Body of pancreas (tissue), 4 donors: ENCODE data around the gene DLGAP1. TPM values are rescaled to one million over a fixed set of nuclear protein-coding genes. Genes with fewer than 3 reads are reported as not detected.

Experiments
- ATAC-seq: fragments of 150-250 bp; one replicate; pipeline ENCODE4 v1.9.1; 2016
- DNase-seq, 4 donors: peaks; one replicate each; pipeline ENCODE4 v3.0.0-alpha.2; 2019
- H3K27ac ChIP-seq, 4 donors: fragments of 200-600 bp; sonication (generic); 1 replicate in 3 of 4; 2 replicates in 1 of 4; pipeline versions ENCODE4 v1.5.1 to v1.6.1; 2016 to 2019; ENCODE audit warnings: mild to moderate bottlenecking in 1 of 4, mixed read lengths in 1 of 4, moderate library complexity in 1 of 4
- H3K27me3 ChIP-seq, 2 donors: fragments of 200-600 bp; sonication (generic); one replicate each; pipeline ENCODE4 v1.6.0; 2016; ENCODE audit warnings: mild to moderate bottlenecking in 1 of 2
- H3K36me3 ChIP-seq, 2 donors: fragments of 200-600 bp; sonication (generic); replicated peaks in 1 of 2; 2 replicates each; pipeline ENCODE4 v1.5.1; 2016; ENCODE audit warnings: low read depth in 2 of 2; ENCODE audit not compliant: insufficient read depth in 1 of 2
- H3K4me1 ChIP-seq: fragments of 200-600 bp; sonication (generic); one replicate; pipeline ENCODE4 v1.6.0; 2016
- H3K4me3 ChIP-seq, 2 donors: fragments of 200-600 bp; sonication (generic); 1 replicate in 1 of 2; 2 replicates in 1 of 2; pipeline ENCODE4 v1.5.1; 2016 to 2019
- H3K9me3 ChIP-seq, 3 donors: fragments of 200-600 bp; sonication (generic); 1 replicate in 2 of 3; 2 replicates in 1 of 3; pipeline ENCODE4 v1.5.1; 2016
- POLR2A ChIP-seq, 3 donors: fragments of 450-650 bp; IDR thresholded peaks; one replicate each; pipeline ENCODE4 v1.6.1; 2016; ENCODE audit warnings: antibody characterized with exemption in 3 of 3, mild to moderate bottlenecking in 2 of 3
- WGBS, 2 donors: methylation state at CpG; one replicate each; pipeline ENCODE4 v1.1.5; 2017; 5-methylcytosine and 5-hydroxymethylcytosine counted together
- intact Hi-C: fragments of 100-400 bp; cut with DNase I; formaldehyde crosslinking; loops from one replicate; pipeline ENCODE4 v1.15.1; 2023
- total RNA-seq, 2 donors: library from RNA; depleted of rRNA; stranded (reverse); fragments of >200 nt; gene quantifications; one replicate each; pipeline ENCODE4 v1.1.0, GENCODE V29; 2016
- TF ChIP-seq, protein P1 (sequence below), 7 experiments: fragments of 450-650 bp in 4 of 7; fragments of 200-600 bp in 3 of 7; sonication (generic) in 3 of 7; IDR thresholded peaks; one replicate each; pipeline ENCODE4 v1.5.1; 2016 to 2019; ENCODE audit warnings: antibody characterized with exemption in 7 of 7

The DLGAP1 gene
- total RNA-seq, 2 donors from 2014 or later: 0.52 to 7.9 TPM

GRCh38 chr18:3815991-3816390 is 639.1 kb downstream of the DLGAP1 start:
- H3K27me3 ChIP-seq: no peaks in the 10 kb centered on the region
- 46 to 56% methylated on average over 2 of the region's 2 CpGs for WGBS, 2 donors
- TF ChIP-seq, protein P1, sequence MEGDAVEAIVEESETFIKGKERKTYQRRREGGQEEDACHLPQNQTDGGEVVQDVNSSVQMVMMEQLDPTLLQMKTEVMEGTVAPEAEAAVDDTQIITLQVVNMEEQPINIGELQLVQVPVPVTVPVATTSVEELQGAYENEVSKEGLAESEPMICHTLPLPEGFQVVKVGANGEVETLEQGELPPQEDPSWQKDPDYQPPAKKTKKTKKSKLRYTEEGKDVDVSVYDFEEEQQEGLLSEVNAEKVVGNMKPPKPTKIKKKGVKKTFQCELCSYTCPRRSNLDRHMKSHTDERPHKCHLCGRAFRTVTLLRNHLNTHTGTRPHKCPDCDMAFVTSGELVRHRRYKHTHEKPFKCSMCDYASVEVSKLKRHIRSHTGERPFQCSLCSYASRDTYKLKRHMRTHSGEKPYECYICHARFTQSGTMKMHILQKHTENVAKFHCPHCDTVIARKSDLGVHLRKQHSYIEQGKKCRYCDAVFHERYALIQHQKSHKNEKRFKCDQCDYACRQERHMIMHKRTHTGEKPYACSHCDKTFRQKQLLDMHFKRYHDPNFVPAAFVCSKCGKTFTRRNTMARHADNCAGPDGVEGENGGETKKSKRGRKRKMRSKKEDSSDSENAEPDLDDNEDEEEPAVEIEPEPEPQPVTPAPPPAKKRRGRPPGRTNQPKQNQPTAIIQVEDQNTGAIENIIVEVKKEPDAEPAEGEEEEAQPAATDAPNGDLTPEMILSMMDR (IDR thresholded peaks at IDR 0.05): no peak
- TF ChIP-seq POLR2A (IDR thresholded peaks at IDR 0.05): no peak
- H3K27ac ChIP-seq: no peak overlapping the region
- no peak for ATAC-seq
- no peaks in the 10 kb centered on the region for H3K36me3 ChIP-seq
- no peak overlapping the region for H3K4me3 ChIP-seq
- no peaks in the 10 kb centered on the region for H3K9me3 ChIP-seq
- no peak for DNase-seq
- H3K4me1 ChIP-seq: no peaks in the 10 kb centered on the region
- intact Hi-C loops: no loop called here

- no peaks in the 10 kb centered on the region for H3K4me1 ChIP-seq
- WGBS, 2 donors: 67 to 68% methylated on average over 3 of the region's 3 CpGs
- TF ChIP-seq, protein P1 (IDR thresholded peaks at IDR 0.05): no peak
- TF ChIP-seq POLR2A (IDR thresholded peaks at IDR 0.05): no peak
- no peak for DNase-seq
- no peaks in the 10 kb centered on the region for H3K36me3 ChIP-seq
- no peaks in the 10 kb centered on the region for H3K9me3 ChIP-seq
- no peak for ATAC-seq
- H3K4me3 ChIP-seq: no peak overlapping the region
- no peak overlapping the region for H3K27ac ChIP-seq
- H3K27me3 ChIP-seq: no peaks in the 10 kb centered on the region
- intact Hi-C loops: no loop called here
These were observed 640.3 kb downstream of the DLGAP1 start for GRCh38 chr18:3814816-3815215.

DNA sequence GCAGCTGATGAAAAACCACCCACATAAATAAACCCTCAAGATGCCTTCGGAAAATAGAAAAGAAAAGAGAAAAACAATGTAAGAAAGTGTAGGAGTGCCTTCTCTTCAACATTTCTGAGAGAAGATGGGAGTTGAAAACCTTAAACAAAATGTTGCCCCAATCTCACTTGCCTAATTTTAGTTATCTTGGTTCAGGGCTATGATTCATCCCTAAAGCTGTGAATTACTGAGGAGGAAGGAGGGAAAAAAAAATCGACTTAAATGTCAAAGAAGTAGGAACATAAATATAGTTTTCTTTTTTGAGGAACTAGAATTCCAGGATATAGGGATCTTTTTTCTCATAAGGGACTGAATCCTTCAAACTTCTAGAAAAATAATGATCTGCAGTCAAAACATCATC is 644.8 kb downstream of the DLGAP1 start:
- 61 to 82% methylated on average over 2 of the region's 2 CpGs for WGBS, 2 donors
- no peaks in the 10 kb centered on the region for H3K36me3 ChIP-seq
- TF ChIP-seq POLR2A (IDR thresholded peaks at IDR 0.05): no peak
- TF ChIP-seq, protein P1 (IDR thresholded peaks at IDR 0.05): no peak
- no peaks in the 10 kb centered on the region for H3K27me3 ChIP-seq
- DNase-seq (no peak), ATAC-seq (no peak)
- intact Hi-C loops: no loop called here
- no peaks in the 10 kb centered on the region for H3K9me3 ChIP-seq
- H3K27ac ChIP-seq: no peak overlapping the region
- H3K4me1 ChIP-seq: no peaks in the 10 kb centered on the region
- no peak overlapping the region for H3K4me3 ChIP-seq

GRCh38 chr18:3808985-3809780 is 645.9 kb downstream of the DLGAP1 start:
- DNase-seq: no peak
- Histone ChIP-seq H3K4me3 (no peak overlapping the region), H3K9me3 (no peaks in the 10 kb centered on the region), H3K4me1 (no peaks in the 10 kb centered on the region), H3K36me3 (no peaks in the 10 kb centered on the region), H3K27me3 (no peaks in the 10 kb centered on the region), H3K27ac (no peak overlapping the region)
- TF ChIP-seq, protein P1 (IDR thresholded peaks at IDR 0.05): no peak
- TF ChIP-seq POLR2A (IDR thresholded peaks at IDR 0.05): no peak
- no peak for ATAC-seq
- intact Hi-C loops: no loop called here
- WGBS, 2 donors: 67 to 68% methylated on average over 6 of the region's 6 CpGs

DNA sequence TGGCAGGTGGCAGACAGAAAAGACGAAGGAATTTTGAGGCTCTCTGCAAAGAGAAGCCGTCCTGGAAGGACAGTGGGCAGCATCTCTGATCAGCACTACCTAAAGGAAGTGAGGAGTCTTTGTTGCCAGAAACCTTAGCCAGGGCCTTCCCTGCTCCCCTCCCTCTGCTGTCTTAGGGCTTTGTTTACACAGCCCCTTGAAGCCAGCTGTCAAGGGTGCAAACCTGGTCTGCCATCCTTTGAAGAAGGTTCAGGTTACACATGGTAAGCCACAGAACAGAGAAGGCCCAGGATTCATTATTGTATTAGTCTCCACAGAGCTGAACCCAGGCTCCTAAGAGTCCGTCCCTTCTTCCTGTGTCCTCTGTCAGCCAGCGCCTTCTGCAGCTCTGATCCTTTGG is 648.5 kb downstream of the DLGAP1 start:
- TF ChIP-seq, protein P1 (IDR thresholded peaks at IDR 0.05): no peak
- TF ChIP-seq POLR2A (IDR thresholded peaks at IDR 0.05): no peak
- Histone ChIP-seq H3K4me1 (no peaks in the 10 kb centered on the region), H3K27ac (no peak overlapping the region), H3K4me3 (no peak overlapping the region), H3K9me3 (no peaks in the 10 kb centered on the region), H3K36me3 (no peaks in the 10 kb centered on the region), H3K27me3 (no peaks in the 10 kb centered on the region)
- WGBS, 2 donors: 57 to 77% methylated on average over 4 of the region's 4 CpGs
- DNase-seq: no peak
- intact Hi-C loops: no loop called here
- no peak for ATAC-seq
